GM12873 (cell line): ENCODE data around the gene ABCA7.

Experiments
- TF ChIP-seq, protein P1 (sequence below): IDR thresholded peaks from 2 replicates; pipeline ENCODE4 v1.5.1; 2012; ENCODE audit warnings: low read depth, mild to moderate bottlenecking, moderate library complexity, low read length, control low read depth; ENCODE audit not compliant: insufficient read depth; ENCODE audit errors: missing control alignments

ABCA7 gene

DNA sequence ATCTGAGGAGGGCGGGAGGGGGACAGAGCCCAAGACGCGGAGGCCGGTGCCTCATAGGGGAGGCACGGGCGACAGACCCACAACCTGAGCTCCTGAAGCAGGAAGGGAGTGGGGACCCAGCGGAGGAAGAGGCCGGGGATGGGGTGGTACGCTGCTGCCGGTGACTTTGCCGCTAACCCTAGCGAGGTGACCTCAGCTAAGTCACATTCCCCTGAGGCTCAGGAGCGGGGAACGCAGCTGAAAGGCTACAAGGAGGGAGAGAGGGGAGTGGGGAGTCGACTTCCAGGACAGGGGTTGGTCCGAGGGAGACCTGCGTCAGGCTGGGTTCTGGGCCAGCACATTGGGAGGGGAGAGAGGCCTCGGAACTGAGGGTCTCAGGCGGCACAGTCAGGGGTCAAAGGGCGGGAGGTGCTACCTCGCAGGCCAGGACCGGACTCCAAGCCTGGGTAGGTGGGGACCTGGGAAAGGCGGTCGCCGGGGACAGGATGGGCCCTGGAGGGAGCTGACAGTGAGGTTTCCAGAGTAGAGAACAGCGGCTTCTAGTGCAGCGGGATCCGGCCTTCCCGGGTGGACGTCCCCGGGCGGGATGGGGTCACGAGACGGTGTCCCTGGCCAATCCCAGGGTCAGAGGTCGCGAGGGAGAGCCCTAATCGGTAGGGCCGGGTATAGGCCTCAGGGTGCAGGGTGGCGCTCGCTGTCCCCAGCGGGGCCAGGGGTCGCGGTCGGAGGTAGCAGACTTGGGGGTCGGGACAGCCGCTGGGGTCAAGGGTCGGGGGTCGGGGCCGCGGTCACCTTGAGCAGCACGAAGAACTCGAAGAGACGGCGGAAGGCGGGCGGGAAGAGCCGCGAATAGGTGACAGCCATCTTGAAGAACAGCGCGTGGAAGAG is 19.7 kb upstream of the ABCA7 start:
- TF ChIP-seq, protein P1, sequence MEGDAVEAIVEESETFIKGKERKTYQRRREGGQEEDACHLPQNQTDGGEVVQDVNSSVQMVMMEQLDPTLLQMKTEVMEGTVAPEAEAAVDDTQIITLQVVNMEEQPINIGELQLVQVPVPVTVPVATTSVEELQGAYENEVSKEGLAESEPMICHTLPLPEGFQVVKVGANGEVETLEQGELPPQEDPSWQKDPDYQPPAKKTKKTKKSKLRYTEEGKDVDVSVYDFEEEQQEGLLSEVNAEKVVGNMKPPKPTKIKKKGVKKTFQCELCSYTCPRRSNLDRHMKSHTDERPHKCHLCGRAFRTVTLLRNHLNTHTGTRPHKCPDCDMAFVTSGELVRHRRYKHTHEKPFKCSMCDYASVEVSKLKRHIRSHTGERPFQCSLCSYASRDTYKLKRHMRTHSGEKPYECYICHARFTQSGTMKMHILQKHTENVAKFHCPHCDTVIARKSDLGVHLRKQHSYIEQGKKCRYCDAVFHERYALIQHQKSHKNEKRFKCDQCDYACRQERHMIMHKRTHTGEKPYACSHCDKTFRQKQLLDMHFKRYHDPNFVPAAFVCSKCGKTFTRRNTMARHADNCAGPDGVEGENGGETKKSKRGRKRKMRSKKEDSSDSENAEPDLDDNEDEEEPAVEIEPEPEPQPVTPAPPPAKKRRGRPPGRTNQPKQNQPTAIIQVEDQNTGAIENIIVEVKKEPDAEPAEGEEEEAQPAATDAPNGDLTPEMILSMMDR = no peak

GRCh38 chr19:1020868-1021425 is 19.0 kb upstream of the ABCA7 start, which contains the start of gene TMEM259:
TSS of gene TMEM259 (minus strand) at chr19:1021123. CDS start at chr19:1020996, 127 bp downstream.
- TF ChIP-seq, protein P1 = no peak

DNA sequence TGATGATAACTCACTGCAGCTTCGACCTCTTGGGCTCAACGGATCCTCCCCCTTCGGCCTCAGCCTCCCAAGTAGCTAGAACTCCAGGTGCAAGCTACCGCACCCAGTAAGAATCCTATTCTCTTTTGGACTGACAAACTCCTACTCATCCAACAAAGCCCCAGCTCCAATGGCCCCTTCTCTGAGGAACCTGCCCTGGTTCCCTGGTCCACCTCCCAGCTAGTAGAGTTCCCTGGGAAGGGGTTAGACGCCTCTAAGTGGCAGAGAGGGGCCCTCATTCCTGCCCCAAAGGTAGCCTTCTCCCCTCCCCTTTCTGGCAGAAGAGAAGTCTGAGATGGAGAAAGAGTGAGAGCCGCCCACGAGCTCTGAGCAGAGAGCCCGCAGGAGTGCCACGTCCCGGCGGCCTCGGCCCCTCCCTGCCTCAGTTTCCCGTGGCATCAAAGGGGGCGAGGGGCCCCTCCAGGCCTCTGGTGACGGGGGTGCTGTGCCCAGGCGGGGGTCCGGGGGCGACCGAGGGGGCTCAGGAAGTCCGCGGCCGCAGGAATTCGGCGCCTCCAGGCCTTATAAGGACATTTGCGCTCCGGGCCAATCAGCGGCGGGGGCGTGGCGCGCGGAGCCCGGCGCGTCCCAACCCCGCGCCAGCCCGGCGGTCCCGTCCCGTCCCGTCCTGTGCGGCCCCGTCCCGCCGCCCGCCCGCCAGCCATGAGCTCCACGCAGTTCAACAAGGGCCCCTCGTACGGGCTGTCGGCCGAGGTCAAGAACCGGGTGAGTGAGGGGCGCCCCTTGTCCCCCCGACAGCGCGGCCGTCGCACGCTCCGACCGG is 13.7 kb upstream of the ABCA7 start, which contains the start of gene CNN2:
CNN2 (plus strand) TSS at position 649 of the 823 bp plus-strand sequence; CDS start at position 703, 54 bp downstream.
- TF ChIP-seq, protein P1 = no peak

DNA sequence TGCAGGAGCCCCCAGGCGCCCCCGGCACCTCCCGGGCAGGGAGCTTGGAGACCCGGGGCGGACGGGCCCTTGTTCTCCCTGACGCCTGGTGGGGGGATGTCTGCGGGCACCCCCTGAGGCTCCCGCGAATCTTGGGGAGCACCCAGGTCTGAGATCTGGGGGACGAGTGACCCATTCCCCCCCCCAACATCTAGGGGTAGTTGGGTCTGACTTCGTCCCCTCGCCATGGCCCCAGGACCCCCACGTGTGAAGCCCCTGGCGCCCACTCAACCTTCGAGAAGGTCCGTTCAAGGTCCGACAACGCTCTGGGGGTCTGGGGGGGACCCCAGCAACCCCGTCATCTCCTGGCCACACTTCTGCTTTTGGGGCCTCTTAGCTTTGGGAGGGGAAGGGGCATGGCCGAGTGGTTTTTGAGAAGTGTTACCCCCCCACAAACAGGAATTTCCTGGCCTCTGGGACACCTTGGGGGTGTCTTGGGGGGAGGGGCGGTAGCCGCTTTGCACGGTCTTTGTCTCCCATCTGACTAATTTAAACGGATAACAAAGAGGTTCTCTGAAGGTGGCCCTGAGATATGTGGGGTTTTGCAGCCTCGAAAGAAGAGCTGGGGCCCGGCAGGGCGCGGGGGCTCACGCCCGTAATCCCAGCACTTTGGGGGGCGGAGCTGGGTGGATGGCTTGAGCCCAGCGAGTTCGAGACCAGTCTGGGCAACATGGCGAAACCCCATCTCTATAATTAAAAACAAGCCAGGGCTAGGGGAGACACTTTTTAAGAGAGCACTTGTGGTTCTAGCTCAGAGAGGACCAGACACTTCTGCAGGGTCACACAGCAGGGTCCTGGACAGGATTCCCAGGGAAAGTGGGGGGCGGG is 12.9 kb upstream of the ABCA7 start:
- TF ChIP-seq, protein P1 = no peak

DNA sequence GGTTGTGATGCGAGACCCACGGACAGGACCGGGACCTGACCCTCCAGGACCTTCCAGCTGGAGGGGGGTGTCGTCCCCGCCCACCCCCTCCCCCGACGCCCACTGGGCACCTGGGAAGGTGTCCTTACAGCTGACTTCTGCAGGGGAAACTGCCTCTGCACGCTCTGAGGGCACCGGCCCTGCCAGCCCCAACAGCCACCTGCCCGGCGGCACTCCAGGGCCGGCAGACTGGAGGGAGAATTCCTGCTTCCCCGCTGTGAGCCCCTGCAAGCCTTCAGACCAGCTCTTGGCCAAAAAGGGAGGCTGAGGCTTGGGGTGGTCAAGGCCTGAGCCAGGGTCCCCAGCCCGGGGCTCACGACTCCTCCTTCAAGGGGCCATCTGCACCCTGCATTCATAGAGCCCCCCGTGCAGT is 12.3 kb upstream of the ABCA7 start:
- TF ChIP-seq, protein P1 = no peak

- TF ChIP-seq, protein P1 = no peak
Observed at GRCh38 chr19:1028062-1028926, 11.6 kb upstream of the ABCA7 start.
